HEK293 (cell line): ENCODE data around the gene CINP.

Source experiments
- TRIM28 ChIP-seq: IDR thresholded peaks from 2 replicates; pipeline ENCODE4 v1.6.1; 2011; ENCODE audit warnings: low read length, control low read depth, borderline replicate concordance
- TF ChIP-seq, protein P1 (sequence below): fragments of 450-650 bp; formaldehyde crosslinking; IDR thresholded peaks from 2 replicates; pipeline ENCODE4 v1.5.1; 2016; ENCODE audit warnings: missing biosample characterization, missing genetic modification characterization, low read depth

DNA sequence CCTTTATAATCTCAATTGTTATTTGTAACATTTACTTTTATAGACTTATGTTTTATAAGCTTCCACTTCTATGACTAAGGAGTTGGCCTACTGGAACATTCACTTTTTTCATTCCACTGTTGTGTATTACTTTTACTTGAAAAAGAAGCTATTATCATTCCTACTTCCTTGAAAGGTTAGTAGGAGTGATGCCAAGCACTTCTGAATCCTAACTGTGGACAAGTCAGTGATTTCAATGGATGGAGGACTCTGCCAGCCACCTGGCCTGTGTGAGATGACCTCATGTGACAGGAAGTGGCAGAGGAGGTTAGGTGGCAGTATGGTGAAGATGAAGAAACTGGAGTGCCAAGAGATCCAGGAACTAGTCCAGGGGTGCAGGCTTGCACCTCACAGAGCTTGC lies 46.0 kb upstream of the CINP start:
- TF ChIP-seq, protein P1, sequence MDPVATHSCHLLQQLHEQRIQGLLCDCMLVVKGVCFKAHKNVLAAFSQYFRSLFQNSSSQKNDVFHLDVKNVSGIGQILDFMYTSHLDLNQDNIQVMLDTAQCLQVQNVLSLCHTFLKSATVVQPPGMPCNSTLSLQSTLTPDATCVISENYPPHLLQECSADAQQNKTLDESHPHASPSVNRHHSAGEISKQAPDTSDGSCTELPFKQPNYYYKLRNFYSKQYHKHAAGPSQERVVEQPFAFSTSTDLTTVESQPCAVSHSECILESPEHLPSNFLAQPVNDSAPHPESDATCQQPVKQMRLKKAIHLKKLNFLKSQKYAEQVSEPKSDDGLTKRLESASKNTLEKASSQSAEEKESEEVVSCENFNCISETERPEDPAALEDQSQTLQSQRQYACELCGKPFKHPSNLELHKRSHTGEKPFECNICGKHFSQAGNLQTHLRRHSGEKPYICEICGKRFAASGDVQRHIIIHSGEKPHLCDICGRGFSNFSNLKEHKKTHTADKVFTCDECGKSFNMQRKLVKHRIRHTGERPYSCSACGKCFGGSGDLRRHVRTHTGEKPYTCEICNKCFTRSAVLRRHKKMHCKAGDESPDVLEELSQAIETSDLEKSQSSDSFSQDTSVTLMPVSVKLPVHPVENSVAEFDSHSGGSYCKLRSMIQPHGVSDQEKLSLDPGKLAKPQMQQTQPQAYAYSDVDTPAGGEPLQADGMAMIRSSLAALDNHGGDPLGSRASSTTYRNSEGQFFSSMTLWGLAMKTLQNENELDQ (tag by site-specific recombination) = no peak
- TF ChIP-seq TRIM28 = no peak
